AG08396 (cell line): ENCODE measurements around the gene ZNF146.
A peak's percentile ranks its signal among the peaks of the same experiment; 100 is the strongest.
"Not testable (repeated sequence)": the region's sequence is repeated elsewhere in the genome, so short reads cannot be mapped to it uniquely, and the experiment has no call there.

ENCODE experiments used
- DNase-seq: peaks from one replicate; pipeline ENCODE4 v3.0.0; 2012; ENCODE audit warnings: low spot score, mixed read lengths

The ZNF146 gene

GRCh38 chr19:36214386-36215275, at the start of gene ZNF146, which contains the start of gene ZNF565:
ZNF146 (plus strand) TSS chr19:36215106; CDS start chr19:36236441, 21,335 bp downstream.
ZNF565 (minus strand) TSS chr19:36214665; CDS start chr19:36201985, 12,680 bp downstream.
- DNase-seq: peak; percentile 95

GRCh38 chr19:36169084-36169760, 45.7 kb upstream of the ZNF146 start:
- DNase-seq: no peak

DNA sequence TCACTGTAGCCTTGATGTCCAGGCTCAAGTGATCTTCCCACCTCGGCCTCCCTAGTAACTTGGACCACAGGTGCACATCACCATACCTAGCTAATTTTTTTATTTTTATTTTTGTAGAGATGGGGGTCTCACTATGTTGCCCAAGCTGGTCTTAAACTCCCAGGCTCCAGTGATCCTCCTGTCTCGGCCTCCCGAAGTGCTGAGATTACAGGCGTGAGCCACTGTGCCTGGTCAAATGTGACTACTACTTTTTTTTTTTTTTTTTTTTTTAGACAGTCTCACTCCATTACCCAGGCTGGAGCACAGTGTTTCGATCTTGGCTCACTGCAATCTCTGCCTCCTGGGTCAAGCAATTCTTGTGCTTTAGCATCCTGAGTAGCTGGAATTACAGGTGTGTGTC, 42.1 kb upstream of the ZNF146 start:
- DNase-seq: no peak

GRCh38 chr19:36173846-36174245, 41.1 kb upstream of the ZNF146 start:
- DNase-seq: not testable (repeated sequence)

- not testable (repeated sequence) for DNase-seq
These were observed 35.8 kb upstream of the ZNF146 start for GRCh38 chr19:36179077-36179476.

DNA sequence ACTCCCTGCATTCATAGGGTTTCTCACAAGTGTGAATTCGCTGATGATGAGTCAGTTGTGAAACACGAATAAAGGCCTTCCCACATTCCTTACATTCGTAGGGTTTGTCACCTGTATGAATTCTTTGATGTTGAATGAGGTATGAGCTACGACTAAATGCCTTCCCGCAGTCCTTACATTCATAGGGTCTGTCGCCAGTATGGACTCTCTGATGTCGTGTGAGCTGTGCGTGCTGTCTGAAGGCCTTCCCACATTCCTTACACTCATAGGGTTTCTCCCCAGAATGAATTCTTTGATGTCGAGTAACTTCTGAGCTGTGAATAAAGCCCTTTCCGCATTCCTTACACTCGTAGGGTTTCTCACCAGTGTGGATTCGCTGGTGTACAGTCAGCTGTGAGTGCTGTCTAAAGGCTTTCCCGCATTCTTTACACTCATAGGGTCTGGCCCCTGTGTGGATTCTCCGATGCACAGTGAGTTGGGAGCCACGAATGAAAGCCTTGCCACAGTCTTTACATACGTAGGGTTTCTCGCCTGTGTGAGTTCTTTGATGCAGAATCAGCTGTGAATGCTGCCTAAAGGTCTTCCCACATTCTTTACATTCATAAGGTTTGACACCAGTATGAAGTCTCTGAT, 32.2 kb upstream of the ZNF146 start:
- no peak for DNase-seq

DNA sequence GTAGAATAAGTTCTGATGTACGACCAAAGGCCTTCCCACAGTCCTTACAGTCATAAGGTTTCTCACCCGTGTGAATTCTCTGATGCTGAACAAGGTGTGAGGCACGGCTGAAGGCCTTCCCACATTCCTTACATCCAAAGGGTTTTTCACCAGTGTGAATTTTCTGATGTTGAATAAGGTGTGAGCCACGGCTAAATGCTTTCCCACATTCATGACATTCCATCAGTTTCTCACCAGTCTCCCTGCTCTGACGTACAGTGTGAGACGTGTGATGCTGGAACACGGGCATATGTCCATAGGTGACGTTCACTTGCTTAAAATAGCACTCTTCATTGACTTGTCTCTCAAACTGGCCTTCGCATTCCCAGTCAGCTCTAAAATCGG, 31.7 kb upstream of the ZNF146 start:
- no peak for DNase-seq

GRCh38 chr19:36186722-36187121, 28.2 kb upstream of the ZNF146 start:
- DNase-seq: not testable (repeated sequence)

DNA sequence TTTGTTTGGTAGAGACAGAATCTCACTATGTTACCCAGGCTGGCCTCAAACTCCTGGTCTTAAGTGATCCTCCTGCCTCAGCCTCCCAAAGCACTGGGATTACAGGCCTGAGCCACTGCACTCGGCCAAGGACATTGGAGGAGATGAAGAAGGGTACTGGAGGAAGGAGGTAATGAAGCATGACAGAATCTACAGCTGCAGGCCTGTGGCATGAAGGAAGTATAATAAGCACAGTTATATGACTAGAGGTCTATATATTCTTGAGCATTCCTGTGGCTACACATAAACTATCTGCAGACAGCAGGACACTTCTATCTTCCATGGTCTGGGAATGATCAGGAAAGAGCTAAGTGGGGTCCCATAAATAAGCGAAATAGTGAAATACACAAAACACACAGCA, 18.7 kb upstream of the ZNF146 start:
- no peak for DNase-seq

GRCh38 chr19:36198119-36198518, 16.8 kb upstream of the ZNF146 start:
- no peak for DNase-seq

- DNase-seq: no peak
These were observed 13.2 kb upstream of the ZNF146 start for GRCh38 chr19:36201684-36202083.

- no peak for DNase-seq
These were observed 11.6 kb upstream of the ZNF146 start for GRCh38 chr19:36203293-36203692.

GRCh38 chr19:36207605-36208252, 7.2 kb upstream of the ZNF146 start:
- no peak for DNase-seq

DNA sequence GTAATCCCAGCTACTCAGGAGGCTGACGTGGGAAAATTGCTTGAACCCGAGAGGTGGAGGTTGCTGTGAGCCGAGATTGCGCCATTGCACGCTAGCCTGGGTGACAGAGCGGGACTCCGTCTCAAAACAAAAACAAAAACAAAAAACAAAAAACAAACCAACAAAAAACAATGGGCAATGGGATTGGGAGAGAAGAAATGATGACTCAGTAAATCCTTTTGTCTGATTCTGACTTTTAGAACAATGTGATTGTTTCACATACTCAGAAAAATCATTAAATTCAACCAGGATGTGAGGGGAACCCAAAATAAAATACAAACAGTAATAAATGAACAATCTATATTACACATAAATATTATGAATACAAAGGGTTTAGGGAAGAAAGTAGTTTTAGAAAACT, 5.5 kb upstream of the ZNF146 start:
- DNase-seq: no peak

DNA sequence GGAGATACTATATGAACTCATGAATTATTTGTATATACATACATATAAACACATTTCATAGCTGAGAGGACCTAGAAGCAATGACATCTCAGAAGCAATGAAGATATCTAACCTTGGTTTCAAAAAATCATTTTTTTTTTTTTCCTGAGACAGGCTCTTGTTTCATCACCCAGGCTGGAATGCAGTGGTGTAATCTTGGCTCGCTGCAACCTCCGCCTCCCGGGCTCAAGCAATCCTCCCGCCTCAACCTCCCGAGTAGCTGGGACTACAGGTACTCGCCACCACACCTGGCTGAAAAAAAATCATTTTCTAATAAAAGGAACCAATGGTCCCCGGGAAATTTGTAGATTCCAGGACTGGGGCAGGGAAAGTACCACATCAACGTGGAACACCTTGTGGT, 4.4 kb upstream of the ZNF146 start:
- DNase-seq: no peak

GRCh38 chr19:36212895-36213294, 2.0 kb upstream of the ZNF146 start:
- DNase-seq: no peak

- DNase-seq: peak; percentile 29
These were observed 594 bp downstream of the ZNF146 start for GRCh38 chr19:36215276-36216123.

DNA sequence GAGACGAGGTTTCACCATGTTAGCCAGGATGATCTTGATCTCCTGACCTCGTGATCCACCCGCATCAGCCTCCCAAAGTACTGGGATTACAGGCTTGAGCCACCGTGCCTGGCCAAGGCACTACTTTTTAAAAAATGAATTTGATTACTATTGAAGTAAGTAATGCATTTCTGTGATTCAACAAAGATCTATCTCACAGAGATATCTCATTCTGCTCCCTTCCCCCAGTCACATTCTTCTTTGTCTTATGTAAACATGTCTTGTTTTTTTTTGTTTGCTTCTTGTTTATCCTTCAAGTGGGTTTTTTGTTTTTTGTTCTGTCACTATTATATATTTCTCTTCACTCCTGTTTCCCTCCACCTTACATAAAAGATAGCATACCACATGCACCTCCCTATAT, 6.6 kb downstream of the ZNF146 start:
- no peak for DNase-seq

- no peak for DNase-seq
These were observed 7.6 kb downstream of the ZNF146 start for GRCh38 chr19:36222503-36222902.

- DNase-seq: peak; percentile 51
These were observed 10.4 kb downstream of the ZNF146 start for GRCh38 chr19:36225219-36225892.

DNA sequence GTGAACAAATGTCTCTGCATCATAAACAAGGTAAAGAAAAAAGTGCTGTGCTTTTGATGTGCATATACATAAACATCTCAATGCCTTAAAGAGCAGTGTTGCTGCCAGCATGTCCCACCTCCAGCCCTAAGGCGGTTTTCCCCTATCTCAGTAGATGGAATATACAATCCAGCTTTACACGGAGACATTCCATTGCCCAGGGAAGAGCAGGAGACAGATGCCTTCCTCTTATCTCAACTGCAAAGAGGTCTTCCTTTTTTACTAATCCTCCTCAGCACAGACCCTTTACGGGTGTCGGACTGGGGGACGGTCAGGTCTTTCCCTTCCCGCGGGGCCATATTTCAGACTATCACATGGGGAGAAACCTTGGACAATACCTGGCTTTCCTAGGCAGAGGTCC, 18.7 kb downstream of the ZNF146 start:
- DNase-seq: not testable (repeated sequence)
